Lower leg skin (tissue), 4 donors: ENCODE measurements around the gene SEMA7A. TPM values are rescaled to one million over a fixed set of nuclear protein-coding genes. Genes with fewer than 3 reads are reported as not detected.

Experiments
- DNase-seq, 2 donors: peaks; one replicate each; pipeline ENCODE4 v3.0.0-alpha.2; 2019; ENCODE audit warnings: low spot score in 2 of 2
- H3K4me3 ChIP-seq: fragments of 200-600 bp; sonication (generic); 2 replicates; pipeline ENCODE4 v1.5.1; 2017; ENCODE audit warnings: mild to moderate bottlenecking, low read depth; ENCODE audit not compliant: poor library complexity, severe bottlenecking
- CTCF ChIP-seq, 3 donors: fragments of 450-650 bp; IDR thresholded peaks; one replicate each; pipeline ENCODE4 v1.5.1; 2016; ENCODE audit warnings: antibody characterized with exemption in 3 of 3, mild to moderate bottlenecking in 3 of 3, moderate library complexity in 2 of 3
- POLR2A ChIP-seq, 2 donors: fragments of 450-650 bp; IDR thresholded peaks; one replicate each; pipeline ENCODE4 v1.6.1; 2016 to 2017; ENCODE audit warnings: antibody characterized with exemption in 2 of 2, mild to moderate bottlenecking in 1 of 2, moderate library complexity in 1 of 2
- WGBS, 2 donors: methylation state at CpG; one replicate each; pipeline ENCODE4 v1.1.5; 2018; 5-methylcytosine and 5-hydroxymethylcytosine counted together
- intact Hi-C: fragments of 100-400 bp; cut with DNase I; formaldehyde crosslinking; loops from one replicate; pipeline ENCODE4 v1.15.0; 2023; ENCODE audit warnings: low total_unique reads
- total RNA-seq, 4 donors: library from RNA; depleted of rRNA; stranded (reverse); fragments of >200 nt; gene quantifications; one replicate each; pipeline ENCODE4 v1.1.0, GENCODE V29; 2016

Gene SEMA7A
- total RNA-seq, 4 donors from 2014 or later = 16.7 to 30.5 (median 20.5) TPM

DNA sequence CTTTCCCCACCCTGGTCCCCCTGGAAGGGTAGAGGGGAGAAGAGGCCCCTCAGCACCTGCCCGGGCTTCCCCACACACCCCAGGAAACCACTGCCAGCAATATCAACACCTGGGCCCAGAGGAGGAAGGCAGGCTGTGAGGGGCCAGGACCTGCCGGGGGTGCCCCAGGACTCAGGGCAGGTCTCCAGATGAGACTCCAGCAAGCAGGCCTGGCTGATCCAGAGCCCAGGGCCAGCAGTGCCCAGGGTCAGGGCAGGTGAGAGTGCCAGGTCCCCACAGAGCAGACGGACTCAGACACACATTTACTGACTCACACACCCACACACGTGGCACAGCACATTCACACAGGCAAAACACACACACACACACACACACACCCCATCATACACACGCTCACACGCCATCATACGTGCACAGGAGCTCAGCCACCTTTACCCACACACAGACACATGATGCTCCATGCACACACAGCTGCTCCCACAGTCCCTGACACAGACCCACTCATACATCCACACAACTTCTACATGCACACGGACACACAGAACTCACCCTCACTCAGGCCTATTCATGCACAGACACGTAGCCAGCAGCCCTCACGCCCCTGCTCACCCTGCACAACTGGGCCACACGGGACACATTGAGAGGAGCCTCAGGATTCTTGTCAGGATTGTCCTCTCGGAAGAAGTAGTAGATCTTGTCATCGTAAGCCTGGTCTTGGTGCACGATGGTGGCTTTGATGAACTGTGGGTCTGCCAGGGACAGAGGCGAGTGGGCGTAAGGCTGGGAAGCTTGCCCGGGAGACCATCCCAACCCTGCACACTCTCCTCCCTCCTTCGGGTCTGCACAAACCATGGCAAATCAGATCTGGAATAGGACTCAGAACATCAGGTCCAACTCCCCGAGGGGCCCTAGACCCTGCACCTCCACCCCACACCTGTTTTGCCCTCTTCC is 17.5 kb downstream of the SEMA7A start:
- no peak for DNase-seq
- intact Hi-C loops = no loop called here

DNA sequence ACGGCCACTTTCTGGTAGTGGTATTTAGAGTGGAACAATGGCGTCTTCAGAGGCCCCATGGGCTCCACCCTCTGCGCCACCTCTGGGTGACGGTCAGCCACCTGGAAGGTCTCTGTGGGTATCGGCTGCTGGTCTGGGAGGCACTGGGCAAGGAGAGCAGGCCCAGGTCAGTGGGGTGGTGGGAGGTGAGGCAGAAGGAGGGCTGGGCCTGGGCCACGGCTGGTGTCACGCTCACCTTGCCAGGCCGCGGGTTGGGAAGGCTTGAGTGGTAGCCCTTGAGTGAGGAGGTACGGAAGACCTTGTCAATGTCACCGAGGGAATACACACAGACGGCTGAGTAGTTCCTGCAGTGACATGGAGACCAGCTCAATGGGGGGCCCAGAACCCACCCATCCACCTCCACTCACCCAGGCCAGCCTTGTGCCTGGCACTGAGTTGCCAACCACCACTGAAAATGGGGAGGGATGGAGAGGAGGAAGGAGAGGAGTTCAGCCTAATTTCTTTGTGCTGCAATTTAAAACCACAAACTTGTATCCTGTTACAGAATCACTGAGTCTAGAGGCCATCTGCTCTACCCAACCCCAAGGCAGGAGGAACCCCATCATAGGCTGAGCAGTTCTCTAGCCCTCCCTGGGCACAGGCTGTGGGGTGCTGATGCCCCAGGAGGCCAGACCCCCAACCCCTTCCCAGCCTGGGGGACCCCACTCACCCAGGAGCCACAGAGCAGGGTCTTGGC is 19.0 kb downstream of the SEMA7A start:
- H3K4me3 ChIP-seq = no peak overlapping the region
- TF ChIP-seq POLR2A (IDR thresholded peaks at IDR 0.05) (no peak), CTCF (IDR thresholded peaks at IDR 0.05) (no peak)
- intact Hi-C loops = no loop called here
- no peak for DNase-seq
- WGBS, 2 donors = 96% methylated on average over 12 of the region's 12 CpGs

More for the DNA sequence above, 17.5 kb downstream of the SEMA7A start:
- 68 to 73% methylated on average over 18 to 19 of the region's 19 CpGs for WGBS, 2 donors
- H3K4me3 ChIP-seq = no peak overlapping the region
- TF ChIP-seq CTCF (IDR thresholded peaks at IDR 0.05) (no peak), POLR2A (IDR thresholded peaks at IDR 0.05) (no peak)

- 86 to 93% methylated on average over 5 of the region's 5 CpGs for WGBS, 2 donors
- DNase-seq = no peak
- intact Hi-C loops = no loop called here
- TF ChIP-seq CTCF (IDR thresholded peaks at IDR 0.05) = no peak
- H3K4me3 ChIP-seq = no peak overlapping the region
These were observed 19.6 kb downstream of the SEMA7A start for GRCh38 chr15:74414081-74414580.

GRCh38 chr15:74413350-74414080 is 20.2 kb downstream of the SEMA7A start:
- TF ChIP-seq POLR2A (IDR thresholded peaks at IDR 0.05) (no peak), CTCF (IDR thresholded peaks at IDR 0.05) (no peak)
- H3K4me3 ChIP-seq = no peak overlapping the region
- 79 to 84% methylated on average over 9 of the region's 9 CpGs for WGBS, 2 donors
- intact Hi-C loops = no loop called here
- no peak for DNase-seq

DNA sequence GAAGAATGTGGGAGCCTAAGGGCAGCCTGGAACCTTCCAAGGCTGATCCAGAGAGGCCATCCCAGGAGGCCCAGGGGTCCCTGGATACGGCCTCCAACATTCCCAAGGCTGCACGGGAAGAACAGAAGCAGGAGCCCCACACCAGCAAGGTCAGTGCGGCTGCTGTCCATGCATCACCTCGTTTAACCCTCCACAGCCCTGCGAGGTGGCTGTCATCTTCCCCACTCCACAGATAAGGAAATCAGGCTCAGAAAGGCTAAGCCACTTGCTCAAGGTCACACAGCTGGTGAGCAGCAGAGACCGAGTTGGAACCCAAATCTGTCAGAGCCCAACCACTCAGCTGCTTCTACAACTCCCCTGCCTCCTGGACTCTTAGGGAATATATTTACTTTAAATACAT is 21.6 kb downstream of the SEMA7A start:
- intact Hi-C loops = no loop called here
- H3K4me3 ChIP-seq = no peak overlapping the region
- no peak for DNase-seq
- TF ChIP-seq CTCF (IDR thresholded peaks at IDR 0.05) (no peak), POLR2A (IDR thresholded peaks at IDR 0.05) (no peak)
- 79% methylated on average over 6 of the region's 6 CpGs for WGBS, 2 donors
